HG02798 (cell line): ENCODE data around the gene TBC1D8.
A peak's percentile ranks its signal among the peaks of the same experiment; 100 is the strongest.

Source experiments
- ATAC-seq: cut with Tn5 transposase; IDR thresholded peaks from one replicate; pipeline ENCODE4 v1.9.1; 2021; ENCODE audit warnings: mild to moderate bottlenecking; ENCODE audit not compliant: unreplicated experiment, poor library complexity

Gene TBC1D8

DNA sequence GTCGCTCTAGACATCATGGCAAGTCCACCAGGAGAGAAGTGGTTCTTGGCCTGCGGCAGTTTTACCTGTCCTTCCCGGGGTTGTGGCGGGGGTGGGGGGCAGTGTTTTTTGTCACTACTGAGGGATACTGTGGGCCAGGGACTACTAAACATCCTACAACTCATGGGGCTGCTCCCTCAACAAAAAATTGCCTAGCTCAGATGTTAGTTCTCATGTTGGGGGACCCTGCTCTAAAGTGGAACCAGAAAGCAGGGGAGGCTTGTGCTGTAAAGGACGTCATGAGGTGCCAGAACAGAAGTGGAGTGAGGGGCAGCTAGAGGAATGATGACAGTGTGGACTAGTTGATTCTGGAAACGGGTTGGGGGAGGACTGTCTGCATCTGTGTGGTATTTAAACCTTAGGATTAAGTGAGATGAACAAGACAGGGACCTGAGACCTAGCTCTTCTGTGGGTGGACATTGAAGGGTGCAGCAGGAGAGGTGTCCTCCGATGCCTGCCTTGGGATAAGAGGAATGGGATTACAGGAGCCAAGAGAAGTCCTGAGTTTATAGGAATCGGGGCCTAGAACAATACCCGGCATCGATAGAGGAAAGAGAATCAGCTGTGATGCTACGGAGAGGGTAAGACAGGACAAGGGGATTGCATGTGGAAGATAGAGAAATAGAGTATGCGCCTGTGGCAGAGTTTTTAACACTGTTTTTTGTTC, 146.4 kb downstream of the TBC1D8 start:
- no peak for ATAC-seq

DNA sequence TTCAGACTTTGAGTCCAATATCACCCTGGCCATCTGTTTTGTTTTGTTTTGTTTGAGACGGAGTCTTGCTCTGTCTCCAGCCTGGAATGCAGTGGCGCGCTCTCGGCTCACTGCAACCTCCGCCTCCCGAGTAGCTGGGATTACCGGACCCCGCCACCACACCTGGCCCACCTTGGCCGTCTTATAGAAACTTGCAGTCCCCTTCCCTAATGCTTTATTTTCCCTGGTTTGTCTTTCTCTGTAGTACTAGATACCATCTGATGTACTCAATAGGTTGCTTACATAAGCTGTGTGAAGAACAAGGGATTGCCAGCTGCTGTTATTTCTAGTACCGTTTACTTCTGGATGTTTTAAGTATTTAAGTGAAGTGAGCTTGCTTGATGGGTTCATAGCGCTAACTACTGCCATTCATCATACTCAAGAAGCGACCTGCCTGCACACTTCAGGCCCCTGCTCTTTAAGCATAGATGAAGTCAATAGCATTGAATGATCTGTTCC, 147.9 kb downstream of the TBC1D8 start:
- no peak for ATAC-seq

DNA sequence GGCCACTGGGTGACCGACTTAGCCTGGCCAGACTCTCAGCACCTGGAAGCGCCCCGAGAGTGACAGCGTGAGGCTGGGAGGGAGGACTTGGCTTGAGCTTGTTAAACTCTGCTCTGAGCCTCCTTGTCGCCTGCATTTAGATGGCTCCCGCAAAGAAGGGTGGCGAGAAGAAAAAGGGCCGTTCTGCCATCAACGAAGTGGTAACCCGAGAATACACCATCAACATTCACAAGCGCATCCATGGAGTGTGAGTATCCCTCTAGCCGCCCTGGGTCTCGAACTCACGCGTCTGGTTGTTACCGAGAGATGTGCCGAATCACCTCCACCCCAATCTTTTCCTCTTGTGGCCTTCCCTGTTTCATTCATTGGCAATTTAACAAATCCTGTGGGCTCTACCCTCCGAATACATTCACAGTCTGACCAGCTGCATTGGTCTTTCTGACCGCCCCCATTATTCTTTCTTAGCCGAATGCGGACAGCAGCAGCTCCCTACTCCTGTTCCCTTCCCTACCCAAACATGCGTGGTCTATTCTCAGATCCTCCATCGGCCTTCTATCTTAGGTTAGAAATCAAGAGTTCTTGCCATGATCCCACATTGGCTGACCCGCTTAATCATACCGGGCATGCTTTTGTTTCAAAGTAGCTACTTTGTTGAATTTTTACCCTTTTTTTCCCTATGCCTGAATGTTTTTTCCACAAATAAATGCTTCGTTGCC, 148.5 kb downstream of the TBC1D8 start:
- ATAC-seq: no peak

DNA sequence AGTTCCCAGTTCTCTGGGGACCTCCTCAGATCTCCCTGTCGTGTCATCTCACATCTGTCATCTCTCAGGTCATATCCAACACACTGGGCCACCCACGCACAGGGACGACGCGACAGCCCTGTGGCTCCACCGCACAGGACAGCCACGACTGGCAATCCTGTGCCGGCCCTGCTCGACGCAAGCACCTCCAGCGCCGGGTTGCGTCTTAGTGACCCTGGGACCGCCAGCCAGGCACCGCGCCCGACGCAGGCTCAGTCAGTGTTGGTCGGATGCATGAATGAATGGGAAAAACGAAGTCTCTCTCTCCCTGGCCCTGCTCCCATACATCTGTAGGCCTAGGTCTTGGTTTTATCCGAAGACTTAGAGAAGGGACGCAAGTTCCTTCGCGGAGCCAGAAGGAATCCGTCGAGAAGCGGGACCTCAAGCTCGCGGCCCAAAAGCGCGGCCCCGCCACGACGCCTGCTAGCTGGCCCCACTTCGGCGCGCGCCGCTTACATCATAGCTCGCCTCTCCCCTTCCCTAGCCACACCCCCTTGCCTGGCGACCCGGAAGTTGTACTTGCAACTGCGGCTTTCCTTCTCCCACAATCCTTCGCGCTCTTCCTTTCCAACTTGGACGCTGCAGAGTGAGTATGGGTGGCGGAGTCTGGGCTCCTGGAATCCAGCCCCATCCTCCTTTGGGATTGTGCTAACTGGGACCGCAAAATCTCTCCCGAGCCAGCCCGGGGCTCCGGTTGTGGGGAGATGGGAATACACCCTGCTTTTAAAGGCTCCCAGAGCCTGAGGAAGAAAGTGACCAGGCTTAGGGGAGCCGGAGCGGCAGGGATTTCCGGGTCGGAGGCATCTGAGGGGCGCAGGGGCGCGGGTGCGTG, 149.3 kb downstream of the TBC1D8 start, which contains the start of gene RPL31:
RPL31 (plus strand) TSS at position 599 of the 871 bp plus-strand sequence. CDS start 413 bp downstream, outside the sequence.
- ATAC-seq: peak; percentile 98

DNA sequence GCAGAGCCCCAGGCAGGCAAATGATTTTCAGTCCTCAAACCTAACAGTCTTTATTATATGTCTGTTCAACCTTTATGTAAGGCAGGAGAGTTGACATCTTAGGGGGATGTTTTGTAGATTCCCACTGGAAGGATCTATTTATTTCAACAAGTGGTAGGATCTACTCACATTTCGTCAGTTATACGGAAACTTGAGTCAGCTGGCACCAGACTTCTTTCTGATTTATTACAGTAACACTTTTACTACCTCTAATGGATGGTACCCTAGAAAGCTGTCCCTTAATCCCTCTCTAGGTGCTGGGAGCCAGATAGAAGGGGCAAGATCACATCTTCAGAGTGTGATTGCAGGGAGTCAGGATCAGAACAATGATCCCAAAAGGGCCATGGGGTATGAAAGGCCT, 151.2 kb downstream of the TBC1D8 start:
- ATAC-seq: no peak

DNA sequence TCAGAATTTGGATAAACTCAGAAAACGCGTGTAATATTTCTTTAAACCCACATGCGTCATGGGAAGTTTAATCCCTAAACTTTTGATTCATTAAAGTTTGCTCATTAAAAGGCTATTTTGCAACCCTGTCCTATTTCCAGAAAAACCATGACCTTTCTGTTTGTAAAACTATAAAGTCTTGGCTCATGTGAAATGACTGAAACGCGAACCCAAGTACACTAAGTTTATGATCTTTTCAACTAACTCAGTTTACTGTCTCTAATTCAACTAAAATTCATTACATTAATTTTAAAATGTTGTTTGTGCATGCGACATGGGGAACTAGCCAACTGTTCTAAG, 153.0 kb downstream of the TBC1D8 start:
- no peak for ATAC-seq

DNA sequence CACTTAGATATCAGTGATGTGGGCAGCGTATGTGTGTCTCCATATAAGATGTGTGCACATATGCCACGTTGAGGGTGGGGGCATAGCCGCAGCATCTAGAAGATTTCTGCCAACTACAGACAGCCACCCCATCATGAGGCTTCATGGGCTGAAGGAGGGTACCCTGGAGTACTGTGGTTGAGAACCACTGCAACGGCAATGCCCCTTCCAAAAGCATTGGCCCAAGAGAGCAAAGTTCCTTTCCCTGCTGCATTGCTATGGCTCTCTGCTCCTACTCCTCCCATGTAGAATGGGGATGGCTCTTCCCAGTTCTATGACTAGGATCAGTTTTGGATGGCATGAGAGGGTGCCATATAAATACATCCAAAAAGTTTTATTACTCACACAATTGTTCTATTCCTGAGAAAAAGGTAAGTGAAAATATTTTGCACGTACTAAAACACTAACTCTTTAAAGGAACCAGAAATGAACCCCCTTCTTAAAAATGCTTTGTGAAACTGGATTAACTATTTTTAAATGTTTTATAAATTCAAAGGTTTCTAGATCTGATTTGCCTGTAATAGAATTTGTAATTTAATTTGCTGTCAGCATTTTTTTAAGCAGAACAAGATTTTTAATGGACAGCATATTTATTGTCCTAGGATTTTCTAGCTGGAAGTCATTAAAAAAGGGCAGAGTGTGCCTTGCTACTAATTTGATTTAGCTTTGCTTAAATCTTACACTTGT, 153.5 kb downstream of the TBC1D8 start:
- ATAC-seq: no peak

DNA sequence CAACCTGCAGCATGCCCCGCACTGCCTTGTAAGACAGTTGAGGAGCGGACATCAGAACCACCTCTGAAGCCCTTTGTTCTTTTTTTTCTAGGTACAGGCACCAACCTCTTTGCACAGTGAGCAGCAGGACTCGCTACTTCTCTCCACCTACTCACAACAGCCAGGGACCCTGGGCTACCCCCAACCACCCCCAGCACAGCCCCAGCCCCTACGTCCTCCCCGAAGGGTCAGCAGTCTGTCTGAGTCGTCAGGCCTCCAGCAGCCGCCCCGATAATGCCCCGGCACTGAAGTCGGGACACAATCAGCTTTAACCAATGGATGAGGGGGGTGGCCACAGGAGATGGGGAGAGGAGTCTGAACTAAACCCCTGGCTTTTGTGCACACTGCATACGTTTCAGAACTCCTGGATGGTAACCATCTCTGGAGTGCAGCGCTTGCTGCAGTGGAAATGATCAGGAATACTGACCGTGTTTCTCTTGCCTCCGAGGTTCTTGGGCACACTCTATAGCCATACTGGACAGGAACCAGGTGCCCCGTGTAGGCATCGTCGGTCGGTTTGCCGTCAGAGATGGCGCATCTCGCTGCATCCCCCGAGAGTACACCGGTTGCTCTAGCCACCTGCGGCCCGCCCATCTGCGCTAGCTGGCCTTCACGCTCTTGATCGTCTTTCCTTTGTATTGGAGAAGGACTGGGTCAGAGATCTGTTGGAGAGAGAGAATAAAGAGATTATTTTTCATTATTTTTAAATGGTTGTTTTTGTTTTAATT, 155.7 kb downstream of the TBC1D8 start:
- ATAC-seq: no peak

DNA sequence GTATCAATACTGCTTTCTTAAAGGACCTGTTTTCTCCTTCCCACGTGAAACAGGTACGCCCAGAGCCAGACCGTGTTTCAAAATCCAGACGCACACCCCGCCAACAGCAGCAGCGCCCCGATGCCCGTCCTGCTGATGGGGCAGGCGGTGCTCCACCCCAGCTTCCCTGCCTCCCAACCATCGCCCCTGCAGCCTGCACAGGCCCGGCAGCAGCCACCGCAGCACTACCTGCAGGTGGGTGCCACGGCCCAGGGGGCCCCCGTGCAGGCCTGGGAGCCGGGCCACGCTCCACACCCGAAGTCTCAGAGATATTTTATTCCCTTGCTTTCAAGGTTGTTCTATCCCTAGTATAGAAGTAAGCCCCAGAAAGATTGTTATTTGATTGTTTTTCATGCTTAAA, 157.9 kb downstream of the TBC1D8 start:
- ATAC-seq: no peak

DNA sequence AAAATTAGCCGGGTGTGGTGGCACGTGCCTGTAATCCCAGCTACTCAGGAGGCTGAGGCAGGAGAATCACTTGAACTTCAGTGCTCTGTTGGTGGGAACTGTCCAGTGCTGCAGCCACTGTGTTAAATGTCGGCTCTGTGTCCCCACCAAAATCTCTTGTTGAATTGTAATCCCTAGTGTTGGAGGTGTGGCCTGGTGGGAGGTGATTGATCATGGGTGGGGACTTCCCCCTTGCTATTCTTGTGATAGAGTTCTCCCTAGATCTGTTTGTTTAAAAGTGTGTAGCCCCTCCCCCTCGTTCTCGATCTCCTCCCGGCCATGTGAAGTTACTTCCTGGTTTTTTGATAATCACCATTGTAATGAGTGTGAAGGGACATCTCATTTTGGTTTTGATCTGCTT, 158.9 kb downstream of the TBC1D8 start:
- no peak for ATAC-seq

DNA sequence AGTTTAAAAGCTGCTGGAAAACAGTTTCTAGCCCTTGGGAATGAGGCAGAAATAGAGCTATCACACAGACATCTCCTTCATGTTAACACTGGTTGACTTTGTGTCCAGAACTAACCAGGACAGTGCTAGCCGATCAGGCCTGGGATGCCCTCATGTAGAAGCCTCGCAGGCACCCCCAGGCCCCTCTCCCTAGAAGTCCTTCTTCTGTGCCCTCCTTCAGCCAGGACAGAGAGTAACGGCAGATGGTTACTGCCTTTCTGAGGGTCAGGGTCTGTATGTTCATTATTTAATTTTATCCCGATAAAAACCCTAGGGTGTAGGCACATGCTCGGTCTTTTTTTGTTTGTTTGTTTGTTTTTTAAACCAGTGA, 159.8 kb downstream of the TBC1D8 start:
- ATAC-seq: no peak

DNA sequence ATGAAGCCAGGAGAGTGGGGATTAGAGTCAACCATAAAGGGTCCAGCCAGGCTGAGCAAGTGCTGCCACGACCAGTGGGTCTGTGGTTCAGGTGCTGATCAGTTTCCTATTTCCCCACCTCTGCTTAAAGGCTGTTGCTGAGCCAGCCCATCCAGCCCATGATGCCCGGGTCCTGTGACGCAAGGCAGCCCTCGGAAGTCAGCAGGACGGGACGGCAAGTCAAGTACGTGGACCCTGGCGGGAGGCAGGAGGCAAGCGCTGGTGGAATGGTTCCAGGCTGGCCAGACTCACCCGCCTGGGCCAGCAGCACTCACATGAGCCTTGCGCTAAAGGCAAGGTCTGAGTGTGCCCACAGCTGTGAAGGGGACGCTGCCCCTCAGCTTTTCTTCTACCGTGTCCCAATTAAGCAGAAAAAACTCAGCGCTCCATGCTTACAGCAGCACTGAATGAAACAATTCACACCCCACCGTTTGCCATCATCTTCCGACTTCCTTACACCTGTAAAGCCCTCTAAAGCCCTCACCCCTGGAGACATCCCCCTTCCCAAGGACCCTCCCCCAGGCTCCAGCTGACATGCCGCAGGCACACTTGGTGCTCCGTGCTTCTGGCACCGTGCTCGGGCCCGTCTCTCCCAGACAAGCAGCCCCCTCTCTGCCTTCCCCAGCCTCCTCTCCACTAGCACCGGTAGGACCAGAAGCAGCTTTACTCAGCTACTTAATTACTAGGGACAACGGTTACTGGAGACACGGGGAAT, 160.4 kb downstream of the TBC1D8 start:
- ATAC-seq: no peak

DNA sequence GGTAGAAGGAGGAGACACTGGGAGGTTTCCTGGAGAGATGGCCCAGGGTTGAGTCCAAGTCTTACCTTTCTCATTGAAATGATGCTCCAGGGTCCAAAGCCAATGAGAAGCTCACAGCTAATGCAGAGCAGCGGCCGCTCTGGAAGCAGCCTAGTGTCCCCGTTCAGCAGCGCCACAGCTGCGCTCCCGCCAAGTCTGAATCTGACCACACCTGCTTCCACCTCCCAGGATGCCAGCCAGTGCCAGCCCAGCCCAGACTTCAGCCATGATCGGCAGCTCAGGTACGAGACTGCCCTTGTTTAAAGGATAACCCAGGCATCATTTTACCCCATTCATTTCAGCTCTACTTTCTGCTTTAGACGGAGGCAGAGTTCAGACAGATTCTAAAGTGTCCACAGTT, 161.0 kb downstream of the TBC1D8 start:
- no peak for ATAC-seq

DNA sequence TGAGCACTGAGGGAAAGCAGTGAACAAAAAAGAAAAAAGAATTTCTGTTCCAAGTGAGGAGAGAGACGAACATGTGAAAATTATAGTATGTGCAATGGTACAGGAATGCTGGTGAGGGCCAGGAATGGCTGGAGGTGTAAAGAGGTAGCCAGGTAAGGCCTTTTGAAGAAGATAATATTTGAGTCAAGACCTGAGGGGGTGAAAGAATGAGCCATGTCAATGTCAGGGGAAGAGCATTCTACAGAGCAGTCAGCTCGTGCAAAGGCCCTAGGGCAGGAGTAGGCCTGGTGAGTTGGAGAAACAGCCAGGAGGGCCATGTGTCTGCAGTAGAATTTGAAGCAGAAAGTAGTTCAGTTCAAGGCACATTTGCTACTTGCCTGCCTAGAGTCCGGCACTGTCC, 161.5 kb downstream of the TBC1D8 start:
- no peak for ATAC-seq

DNA sequence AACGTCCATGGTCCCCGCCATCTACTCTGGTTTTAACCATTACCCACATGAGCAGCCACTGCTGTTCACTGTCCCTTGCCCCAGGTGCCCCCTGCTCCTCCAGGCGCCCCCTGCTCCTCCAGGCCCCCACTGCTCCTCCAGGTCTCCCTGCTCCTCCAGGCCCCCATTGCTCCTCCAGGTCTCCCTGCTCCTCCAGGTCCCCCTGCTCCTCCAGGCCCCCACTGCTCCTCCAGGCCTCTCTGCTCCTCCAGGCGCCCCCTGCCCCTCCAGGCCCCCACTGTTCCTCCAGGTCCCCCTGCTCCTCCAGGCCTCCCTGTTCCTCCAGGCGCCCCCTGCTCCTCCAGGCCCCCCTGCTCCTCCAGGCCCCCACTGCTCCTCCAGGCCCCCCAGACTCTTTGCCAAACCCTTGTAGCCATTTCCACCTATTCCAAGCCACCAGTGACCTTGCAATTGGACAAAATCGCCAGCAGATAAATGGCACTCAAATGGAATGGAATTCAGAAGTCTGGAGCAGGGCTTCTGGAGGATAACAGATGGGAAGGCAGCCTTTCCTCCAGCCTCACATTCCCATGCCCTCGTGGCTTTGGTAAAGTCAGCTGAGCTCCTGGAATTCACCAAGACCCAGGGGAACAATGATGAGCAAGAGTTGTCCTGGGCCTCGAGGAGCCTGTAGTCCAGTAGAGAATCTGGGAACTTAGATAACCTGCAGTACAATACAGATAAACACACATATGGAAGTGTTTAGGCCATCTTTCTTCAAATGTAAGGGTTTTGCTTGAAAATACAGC, 162.4 kb downstream of the TBC1D8 start:
- ATAC-seq: no peak

DNA sequence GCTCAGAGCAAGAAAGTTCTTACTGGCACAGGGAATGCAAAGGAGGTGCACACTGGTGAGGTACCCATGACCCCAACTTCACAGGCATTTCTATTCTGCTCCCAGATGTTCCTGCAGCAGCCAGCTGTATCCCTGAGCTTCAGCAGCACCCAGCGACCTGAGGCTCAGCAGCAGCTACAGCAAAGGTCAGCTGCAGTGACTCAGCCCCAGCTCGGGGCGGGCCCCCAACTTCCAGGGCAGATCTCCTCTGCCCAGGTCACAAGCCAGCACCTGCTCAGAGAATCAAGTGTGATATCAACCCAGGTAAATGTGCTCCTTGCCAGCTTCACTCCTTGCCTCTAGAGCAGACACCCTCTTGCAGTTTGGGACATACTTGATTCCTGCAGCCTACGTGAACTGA, 163.2 kb downstream of the TBC1D8 start:
- ATAC-seq: no peak

DNA sequence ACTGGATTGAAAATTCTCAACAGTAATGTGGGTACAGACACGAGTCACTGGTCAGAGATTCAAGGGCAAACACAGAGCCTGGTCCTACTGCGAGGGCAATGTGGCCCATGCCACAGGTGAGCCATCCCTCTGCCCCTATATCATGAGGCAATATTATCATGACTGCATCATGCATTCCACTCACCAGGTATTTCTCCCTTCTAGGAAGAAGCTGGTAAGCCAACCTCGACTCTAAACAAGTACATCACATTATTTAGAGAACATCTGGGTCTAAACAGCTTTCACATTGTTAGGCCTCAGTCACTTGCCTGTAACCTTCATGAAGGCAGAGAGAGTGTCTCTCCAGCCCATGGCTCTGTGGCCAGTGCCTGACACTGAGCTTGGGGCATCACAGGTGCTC, 163.6 kb downstream of the TBC1D8 start:
- ATAC-seq: no peak

DNA sequence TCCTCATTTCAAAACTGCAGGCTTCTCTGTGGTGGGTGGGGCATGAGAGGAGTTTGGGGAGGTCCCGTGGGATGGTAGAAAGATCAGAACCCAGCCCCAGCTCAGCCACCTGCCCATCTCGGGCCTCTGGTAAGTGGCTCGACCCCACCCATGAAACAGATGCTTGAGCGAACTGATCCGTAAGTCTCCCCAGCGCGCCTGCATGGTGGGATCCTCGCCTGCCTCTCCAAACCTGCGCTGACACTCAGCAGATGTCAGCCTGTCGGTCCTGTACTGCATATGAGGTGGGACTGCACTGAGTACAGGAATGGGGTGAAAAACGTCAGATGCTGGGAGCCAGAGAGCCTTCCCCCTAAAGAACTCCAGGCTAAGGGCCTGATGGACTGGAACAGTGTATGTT, 165.0 kb downstream of the TBC1D8 start:
- no peak for ATAC-seq
